Lower leg skin (tissue), 3 donors: ENCODE results near the gene KRT3.

Experiments used
- POLR2A ChIP-seq, 2 donors: fragments of 450-650 bp; IDR thresholded peaks; one replicate each; pipeline ENCODE4 v1.6.1; 2016 to 2017; ENCODE audit warnings: antibody characterized with exemption in 2 of 2, mild to moderate bottlenecking in 1 of 2, moderate library complexity in 1 of 2
- TF ChIP-seq, protein P1 (sequence below), 3 donors: fragments of 450-650 bp; IDR thresholded peaks; one replicate each; pipeline ENCODE4 v1.5.1; 2016; ENCODE audit warnings: antibody characterized with exemption in 3 of 3, mild to moderate bottlenecking in 3 of 3, moderate library complexity in 2 of 3

- TF ChIP-seq, protein P1, sequence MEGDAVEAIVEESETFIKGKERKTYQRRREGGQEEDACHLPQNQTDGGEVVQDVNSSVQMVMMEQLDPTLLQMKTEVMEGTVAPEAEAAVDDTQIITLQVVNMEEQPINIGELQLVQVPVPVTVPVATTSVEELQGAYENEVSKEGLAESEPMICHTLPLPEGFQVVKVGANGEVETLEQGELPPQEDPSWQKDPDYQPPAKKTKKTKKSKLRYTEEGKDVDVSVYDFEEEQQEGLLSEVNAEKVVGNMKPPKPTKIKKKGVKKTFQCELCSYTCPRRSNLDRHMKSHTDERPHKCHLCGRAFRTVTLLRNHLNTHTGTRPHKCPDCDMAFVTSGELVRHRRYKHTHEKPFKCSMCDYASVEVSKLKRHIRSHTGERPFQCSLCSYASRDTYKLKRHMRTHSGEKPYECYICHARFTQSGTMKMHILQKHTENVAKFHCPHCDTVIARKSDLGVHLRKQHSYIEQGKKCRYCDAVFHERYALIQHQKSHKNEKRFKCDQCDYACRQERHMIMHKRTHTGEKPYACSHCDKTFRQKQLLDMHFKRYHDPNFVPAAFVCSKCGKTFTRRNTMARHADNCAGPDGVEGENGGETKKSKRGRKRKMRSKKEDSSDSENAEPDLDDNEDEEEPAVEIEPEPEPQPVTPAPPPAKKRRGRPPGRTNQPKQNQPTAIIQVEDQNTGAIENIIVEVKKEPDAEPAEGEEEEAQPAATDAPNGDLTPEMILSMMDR (IDR thresholded peaks at IDR 0.05) = no peak
- no peak for TF ChIP-seq POLR2A (IDR thresholded peaks at IDR 0.05)
Measured at GRCh38 chr12:52759218-52759617, 36.7 kb downstream of the KRT3 start.
